Upper lobe of left lung (tissue), 4 donors: ENCODE data around the gene SIRPB2.

Experiments
- CTCF ChIP-seq, 6 experiments: fragments of 450-650 bp in 4 of 6; fragments of 200-600 bp in 2 of 6; sonication (generic) in 2 of 6; IDR thresholded peaks; one replicate each; pipeline ENCODE4 v1.5.1; 2016 to 2019; ENCODE audit warnings: antibody characterized with exemption in 6 of 6
- EP300 ChIP-seq, 4 donors: sonication (generic); formaldehyde crosslinking; IDR thresholded peaks; one replicate each; pipeline ENCODE4 v1.5.1; 2017; ENCODE audit warnings: antibody characterized with exemption in 4 of 4, control low read depth in 2 of 4
- POLR2A ChIP-seq, 4 donors: fragments of 450-650 bp; IDR thresholded peaks; one replicate each; pipeline ENCODE4 v1.5.1; 2016 to 2017; ENCODE audit warnings: antibody characterized with exemption in 4 of 4, mild to moderate bottlenecking in 2 of 4
- POLR2AphosphoS5 ChIP-seq, 2 donors: sonication (generic); formaldehyde crosslinking; IDR thresholded peaks; one replicate each; pipeline ENCODE4 v1.5.1; 2017; ENCODE audit warnings: antibody characterized with exemption in 2 of 2

DNA sequence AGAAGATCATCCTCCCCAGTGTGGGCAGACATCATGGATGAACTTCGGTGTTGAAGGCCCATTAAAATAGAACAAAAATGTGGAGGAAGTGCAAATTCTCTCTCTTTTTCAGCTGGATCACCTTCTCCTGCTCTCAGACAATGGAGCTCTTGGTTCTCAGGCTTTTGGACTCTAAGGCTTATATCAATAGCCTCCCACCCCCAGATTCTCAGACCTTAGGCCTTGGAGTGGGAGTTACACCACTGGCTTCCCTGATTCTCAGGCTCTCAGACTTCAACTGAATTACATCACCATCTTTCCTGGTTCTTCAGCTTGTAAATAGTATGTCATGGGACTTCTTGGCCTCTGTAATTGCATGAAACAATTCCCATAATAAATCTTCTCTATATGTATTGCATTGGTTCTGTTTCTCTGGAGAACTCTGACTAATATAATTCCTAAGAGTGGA, 61.2 kb downstream of the SIRPB2 start:
- no peak for TF ChIP-seq POLR2AphosphoS5 (IDR thresholded peaks at IDR 0.05)
- no peak for TF ChIP-seq POLR2A (IDR thresholded peaks at IDR 0.05)
- TF ChIP-seq CTCF (IDR thresholded peaks at IDR 0.05), result no peak
- no peak for TF ChIP-seq EP300 (IDR thresholded peaks at IDR 0.05)
